GM12891 (cell line): ENCODE data around the gene FBXO31.

Experiments
- PAX5 ChIP-seq: IDR thresholded peaks from 2 replicates; pipeline ENCODE4 v1.6.1; 2011; ENCODE audit warnings: low read length, moderate library complexity, mild to moderate bottlenecking; ENCODE audit not compliant: insufficient read depth, severe bottlenecking
- POLR2A ChIP-seq: IDR thresholded peaks from 2 replicates; pipeline ENCODE4 v1.6.1; 2011; ENCODE audit warnings: low read depth, low read length, control low read depth
- POLR2AphosphoS5 ChIP-seq: IDR thresholded peaks from 2 replicates; pipeline ENCODE4 v1.6.1; 2011; ENCODE audit warnings: low read depth, low read length, control low read depth
- POU2F2 ChIP-seq: IDR thresholded peaks from 2 replicates; pipeline ENCODE4 v1.6.1; 2011; ENCODE audit warnings: low read depth, mild to moderate bottlenecking, control low read depth, low read length, moderate library complexity
- SPI1 ChIP-seq: IDR thresholded peaks from 2 replicates; pipeline ENCODE4 v1.6.1; 2011; ENCODE audit warnings: low read depth, low read length, control low read depth
- TAF1 ChIP-seq: IDR thresholded peaks from 2 replicates; pipeline ENCODE4 v1.6.1; 2011; ENCODE audit warnings: low read depth, low read length, control low read depth

- no peak for TF ChIP-seq POLR2AphosphoS5
- TF ChIP-seq POLR2A, result no peak
- no peak for TF ChIP-seq SPI1
- TF ChIP-seq TAF1, result no peak
- no peak for TF ChIP-seq PAX5
- no peak for TF ChIP-seq POU2F2
Observed at GRCh38 chr16:87327798-87328495, 55.6 kb downstream of the FBXO31 start.
